HepG2 (cell line): ENCODE results near the gene C2orf49. TPM values are rescaled to one million over a fixed set of nuclear protein-coding genes. Genes with fewer than 3 reads are reported as not detected.

ENCODE experiments used
- CREBL2 ChIP-seq: sonication (generic); formaldehyde crosslinking; IDR thresholded peaks from 2 replicates; pipeline ENCODE4 v1.8.1; 2023; ENCODE audit warnings: missing genetic modification reagents, mild to moderate bottlenecking, borderline replicate concordance
- GMEB1 ChIP-seq: sonication (generic); formaldehyde crosslinking; IDR thresholded peaks from 2 replicates; pipeline ENCODE4 v1.5.1; 2020; ENCODE audit warnings: missing genetic modification reagents, mild to moderate bottlenecking, borderline replicate concordance
- HBP1 ChIP-seq: IDR thresholded peaks from 2 replicates; pipeline ENCODE4 v1.6.1; 2016; ENCODE audit warnings: low read depth, control low read depth
- HES4 ChIP-seq: sonication (generic); formaldehyde crosslinking; IDR thresholded peaks from 2 replicates; pipeline ENCODE4 v1.9.0; 2021; ENCODE audit warnings: mild to moderate bottlenecking, missing genetic modification reagents, borderline replicate concordance
- KLF16 ChIP-seq, 2 experiments: sonication (generic) in 1 of 2; formaldehyde crosslinking in 1 of 2; IDR thresholded peaks; 2 replicates each; pipeline versions ENCODE4 v1.6.1 to v1.8.0; 2016 to 2023; ENCODE audit warnings: missing genetic modification reagents in 2 of 2, missing compliant biosample characterization in 1 of 2
- MXD4 ChIP-seq: IDR thresholded peaks from 2 replicates; pipeline ENCODE4 v1.6.1; 2016; ENCODE audit warnings: mild to moderate bottlenecking, missing biosample characterization, missing genetic modification reagents
- NR2F2 ChIP-seq: IDR thresholded peaks from 2 replicates; pipeline ENCODE4 v1.6.1; 2012; ENCODE audit warnings: low read depth, inconsistent platforms, borderline replicate concordance
- REPIN1 ChIP-seq: sonication (generic); formaldehyde crosslinking; IDR thresholded peaks from 2 replicates; pipeline ENCODE4 v1.8.0; 2022; ENCODE audit warnings: missing genetic modification reagents, low read depth, mild to moderate bottlenecking, borderline replicate concordance
- SMAD3 ChIP-seq: sonication (generic); formaldehyde crosslinking; IDR thresholded peaks from 2 replicates; pipeline ENCODE4 v1.4.0; 2020; ENCODE audit warnings: missing genetic modification reagents
- ZFP36L1 ChIP-seq: sonication (generic); formaldehyde crosslinking; IDR thresholded peaks from 2 replicates; pipeline ENCODE4 v1.8.0; 2022; ENCODE audit warnings: mild to moderate bottlenecking, missing genetic modification reagents, moderate library complexity
- ZFP91 ChIP-seq: sonication (generic); formaldehyde crosslinking; IDR thresholded peaks from 2 replicates; pipeline ENCODE4 v1.9.0; 2022; ENCODE audit warnings: missing genetic modification reagents, mild to moderate bottlenecking, borderline replicate concordance
- ZNF10 ChIP-seq: sonication (generic); formaldehyde crosslinking; IDR thresholded peaks from 2 replicates; pipeline ENCODE4 v1.4.0; 2020; ENCODE audit warnings: mild to moderate bottlenecking, low read depth, missing genetic modification reagents, borderline replicate concordance
- ZNF101 ChIP-seq: sonication (generic); formaldehyde crosslinking; IDR thresholded peaks from 2 replicates; pipeline ENCODE4 v1.4.0; 2020; ENCODE audit warnings: mild to moderate bottlenecking, low read depth, missing genetic modification reagents, borderline replicate concordance
- ZNF264 ChIP-seq: sonication (generic); formaldehyde crosslinking; IDR thresholded peaks from 2 replicates; pipeline ENCODE4 v1.4.0; 2020; ENCODE audit warnings: missing genetic modification reagents
- ZNF468 ChIP-seq: sonication (generic); formaldehyde crosslinking; IDR thresholded peaks from 2 replicates; pipeline ENCODE4 v1.8.0; 2022; ENCODE audit warnings: mild to moderate bottlenecking, moderate library complexity, missing genetic modification reagents
- ZNF564 ChIP-seq: sonication (generic); formaldehyde crosslinking; IDR thresholded peaks from 2 replicates; pipeline ENCODE4 v1.8.1; 2023; ENCODE audit warnings: mild to moderate bottlenecking, missing genetic modification reagents
- ZNF574 ChIP-seq: sonication (generic); formaldehyde crosslinking; IDR thresholded peaks from 2 replicates; pipeline ENCODE4 v1.4.0; 2020; ENCODE audit warnings: missing genetic modification reagents
- polyA plus RNA-seq, 8 experiments: library from polyadenylated mRNA; depleted of rRNA in 3 of 8; stranded (reverse) in 7 of 8; unstranded in 1 of 8; fragments of >200 nt; fragmentation: Illumina TruSeq in 4 of 8; extraction: Trizol in 4 of 8; gene quantifications; 2 replicates each; pipeline versions ENCODE4 v1.2.1 to v1.2.3, GENCODE V29; 2011 to 2016; ENCODE audit warnings: low read depth in 4 of 8, missing spikeins in 1 of 8, mixed read lengths in 1 of 8; ENCODE audit not compliant: insufficient read depth in 1 of 8
- total RNA-seq, 5 experiments: library from RNA; depleted of rRNA; stranded (reverse); fragments of >200 nt; fragmentation: Illumina TruSeq; extraction: Trizol; gene quantifications; 2 replicates each; pipeline ENCODE4 v1.2.3, GENCODE V29; 2016; ENCODE audit warnings: low read depth in 1 of 5
- TF ChIP-seq, protein P1 (sequence below): sonication (generic); formaldehyde crosslinking; IDR thresholded peaks from 2 replicates; pipeline ENCODE4 v1.8.0; 2022; ENCODE audit warnings: mild to moderate bottlenecking, missing genetic modification reagents, moderate library complexity

C2orf49 gene
- total and polyA plus RNA-seq, 2 of the 13 experiments (the other 11 are each of a cell fraction or from before 2014, with no cell fraction given) = 24.7 to 28.8 TPM

DNA sequence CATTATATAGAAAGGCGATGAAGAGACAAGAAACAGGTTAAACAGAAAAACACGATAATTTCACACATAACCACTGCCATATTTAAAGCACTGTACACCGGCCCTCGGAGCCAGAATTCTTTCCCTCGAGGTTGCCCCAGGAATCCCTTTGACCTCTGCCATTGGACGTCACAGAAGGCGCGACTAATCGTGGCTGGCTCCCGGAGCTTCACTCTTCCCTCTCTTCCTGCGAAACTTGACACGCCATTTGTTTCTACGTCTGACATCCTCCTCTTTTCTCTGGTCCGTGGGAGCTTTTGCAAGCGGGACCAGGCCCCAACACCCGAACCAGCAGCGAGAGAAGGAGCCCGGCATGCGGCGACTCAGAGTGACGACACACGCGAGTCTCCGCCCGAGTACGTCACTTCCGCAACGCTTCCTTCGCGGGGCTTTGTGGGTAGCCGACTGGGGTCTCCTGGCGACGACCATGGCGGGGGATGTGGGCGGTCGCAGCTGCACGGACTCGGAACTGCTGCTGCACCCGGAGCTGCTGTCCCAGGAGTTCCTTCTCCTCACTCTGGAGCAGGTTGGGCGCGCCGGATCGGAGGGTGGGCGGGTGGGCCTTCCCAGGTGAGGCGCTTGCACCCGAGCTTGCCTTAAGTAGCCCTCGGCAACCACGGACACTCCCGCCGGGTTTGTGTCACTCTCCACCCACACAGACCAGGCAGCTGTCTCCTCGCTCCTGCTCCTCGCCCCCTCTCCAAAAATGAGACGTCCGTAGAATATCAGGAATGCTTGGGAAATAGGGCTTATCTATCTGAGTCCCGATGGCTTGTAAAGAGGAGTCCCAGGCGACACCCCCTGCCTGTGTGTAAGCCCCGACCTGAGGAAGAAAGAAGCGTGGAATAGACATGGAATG is at the start of gene C2orf49 (continued):
- TF ChIP-seq GMEB1 (CRISPR knock-in tag) = peak; percentile 86
- TF ChIP-seq ZNF10 (CRISPR knock-in tag) = no peak
- no peak for TF ChIP-seq ZNF468 (CRISPR knock-in tag)
- TF ChIP-seq NR2F2 = peak; percentile 86
- 0 out of 2 replicates have a peak, but pooled peaks have one; percentile 52 for TF ChIP-seq CREBL2 (CRISPR knock-in tag)
- no peak; the same call in 1 of the 2 replicates for TF ChIP-seq HBP1
- TF ChIP-seq ZNF101 (CRISPR knock-in tag) = no peak
- TF ChIP-seq REPIN1 = peak; percentile 40; the same call in 1 of the 2 replicates
- 0 out of 2 replicates have a peak, but pooled peaks have one; percentile 4 for TF ChIP-seq ZFP36L1 (CRISPR knock-in tag)
- peak; percentile 20; the same call in 1 of the 2 replicates for TF ChIP-seq ZNF264
- peak; percentile 58; the same call in 1 of the 2 replicates for TF ChIP-seq SMAD3
- TF ChIP-seq ZNF564 (CRISPR knock-in tag) = peak; percentile 72; the same call in 1 of the 2 replicates
- TF ChIP-seq, protein P1, sequence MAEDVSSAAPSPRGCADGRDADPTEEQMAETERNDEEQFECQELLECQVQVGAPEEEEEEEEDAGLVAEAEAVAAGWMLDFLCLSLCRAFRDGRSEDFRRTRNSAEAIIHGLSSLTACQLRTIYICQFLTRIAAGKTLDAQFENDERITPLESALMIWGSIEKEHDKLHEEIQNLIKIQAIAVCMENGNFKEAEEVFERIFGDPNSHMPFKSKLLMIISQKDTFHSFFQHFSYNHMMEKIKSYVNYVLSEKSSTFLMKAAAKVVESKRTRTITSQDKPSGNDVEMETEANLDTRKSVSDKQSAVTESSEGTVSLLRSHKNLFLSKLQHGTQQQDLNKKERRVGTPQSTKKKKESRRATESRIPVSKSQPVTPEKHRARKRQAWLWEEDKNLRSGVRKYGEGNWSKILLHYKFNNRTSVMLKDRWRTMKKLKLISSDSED (CRISPR knock-in tag) = no peak
- TF ChIP-seq HES4 (CRISPR knock-in tag) = no peak
- peak; percentile 83 for TF ChIP-seq MXD4 (CRISPR knock-in tag)
- TF ChIP-seq KLF16 (CRISPR knock-in tag; IDR thresholded peaks at IDR 0.05) = peak in 1 of 2 experiments; percentile 92; a peak in 2 of 4 replicates
- peak; percentile 89 for TF ChIP-seq ZNF574
- peak; percentile 84; the same call in 1 of the 2 replicates for TF ChIP-seq ZFP91
